Keratinocyte (primary cell): ENCODE measurements around the gene SLC38A2. TPM values are rescaled to one million over a fixed set of nuclear protein-coding genes. Genes with fewer than 3 reads are reported as not detected.

Source experiments
- DNase-seq: peaks from one replicate; pipeline ENCODE4 v3.0.0-alpha.2; 2011; ENCODE audit warnings: low read depth, missing footprints, low spot score
- FAIRE-seq: peaks from 2 replicates; lab custom pipeline; 2011; peaks lifted over from hg19 to GRCh38; lab: Jason Lieb, UNC
- H2AFZ ChIP-seq: 2 replicates; pipeline ENCODE4 v1.6.0; 2012; ENCODE audit warnings: low read length, control low read depth, inconsistent platforms; ENCODE audit not compliant: control insufficient read depth
- H3K27ac ChIP-seq: 2 replicates; pipeline ENCODE4 v1.5.1; 2011; ENCODE audit warnings: low read length; ENCODE audit not compliant: control insufficient read depth, insufficient read depth
- H3K27me3 ChIP-seq: 3 replicates; pipeline ENCODE4 v1.6.0; 2011; ENCODE audit warnings: low read length; ENCODE audit not compliant: control insufficient read depth, insufficient read depth; ENCODE audit errors: extremely low read depth
- H3K36me3 ChIP-seq, 2 experiments: 2 replicates in 1 of 2; 3 replicates in 1 of 2; pipeline ENCODE4 v1.5.1; 2011; ENCODE audit warnings: low read length in 2 of 2, mild to moderate bottlenecking in 1 of 2; ENCODE audit not compliant: control insufficient read depth in 2 of 2, insufficient read depth in 2 of 2; ENCODE audit errors: extremely low read depth in 1 of 2
- H3K4me1 ChIP-seq: 3 replicates; pipeline ENCODE4 v1.5.1; 2011; ENCODE audit warnings: low read length; ENCODE audit not compliant: control insufficient read depth, insufficient read depth; ENCODE audit errors: extremely low read depth
- H3K4me2 ChIP-seq: 3 replicates; pipeline ENCODE4 v1.6.0; 2011; ENCODE audit warnings: low read depth, low read length; ENCODE audit not compliant: control insufficient read depth, insufficient read depth; ENCODE audit errors: extremely low read depth
- H3K4me3 ChIP-seq, 3 experiments: fragments of 200-600 bp in 1 of 3; sonication (generic) in 1 of 3; 2 replicates in 2 of 3; 3 replicates in 1 of 3; pipeline ENCODE4 v1.5.1; 2011 to 2016; ENCODE audit warnings: low read length in 3 of 3, mild to moderate bottlenecking in 3 of 3, control low read depth in 2 of 3, inconsistent platforms in 1 of 3, low read depth in 1 of 3, mixed read lengths in 1 of 3, mixed run types in 1 of 3, moderate library complexity in 1 of 3; ENCODE audit not compliant: control insufficient read depth in 2 of 3, insufficient read depth in 2 of 3; ENCODE audit errors: extremely low read depth in 1 of 3
- H3K79me2 ChIP-seq: 2 replicates; pipeline ENCODE4 v1.6.0; 2012; ENCODE audit warnings: low read length; ENCODE audit not compliant: control insufficient read depth, insufficient read depth
- H3K9ac ChIP-seq: 3 replicates; pipeline ENCODE4 v1.6.0; 2011; ENCODE audit warnings: low read length; ENCODE audit not compliant: control insufficient read depth, insufficient read depth; ENCODE audit errors: extremely low read depth
- H3K9me1 ChIP-seq: 3 replicates; pipeline ENCODE4 v1.6.0; 2011; ENCODE audit warnings: low read length; ENCODE audit not compliant: control insufficient read depth, insufficient read depth; ENCODE audit errors: extremely low read depth
- H3K9me3 ChIP-seq: 2 replicates; pipeline ENCODE4 v1.5.1; 2012; ENCODE audit warnings: low read depth, low read length; ENCODE audit not compliant: control insufficient read depth
- H4K20me1 ChIP-seq: 3 replicates; pipeline ENCODE4 v1.6.0; 2011; ENCODE audit warnings: low read length; ENCODE audit not compliant: control insufficient read depth, insufficient read depth; ENCODE audit errors: extremely low read depth
- EZH2 ChIP-seq: IDR thresholded peaks from one replicate; pipeline ENCODE4 v1.6.1; 2012; ENCODE audit warnings: inconsistent platforms, mild to moderate bottlenecking, low read length, moderate library complexity
- dilution Hi-C: fragments of 300-500 bp; cut with MboI; formaldehyde crosslinking; loops from one replicate; pipeline ENCODE4 v1.7.0; 2020; ENCODE audit warnings: low sequenced_read_pairs; ENCODE audit not compliant: extremely low pct_ligation_motif_present
- polyA plus RNA-seq, 5 experiments: library from polyadenylated mRNA; depleted of rRNA in 3 of 5; stranded (reverse) in 3 of 5; stranded (forward) in 1 of 5; unstranded in 1 of 5; fragments of >200 nt; gene quantifications; 1 replicate in 1 of 5; 2 replicates in 3 of 5; 3 replicates in 1 of 5; pipeline versions ENCODE4 v1.2.1 to v1.2.3, GENCODE V29; 2011 to 2012; ENCODE audit warnings: missing spikeins in 2 of 5, low read depth in 1 of 5, low replicate concordance in 1 of 5
- TF ChIP-seq, protein P1 (sequence below), 3 experiments: IDR thresholded peaks in 1 of 3; conservative IDR thresholded peaks in 1 of 3; optimal IDR thresholded peaks in 1 of 3; 2 replicates in 2 of 3; 3 replicates in 1 of 3; pipeline versions ENCODE3 to v1.5.1; 2011; ENCODE audit warnings: low read length in 3 of 3, mild to moderate bottlenecking in 3 of 3, moderate library complexity in 2 of 3, control low read depth in 1 of 3, inconsistent platforms in 1 of 3; ENCODE audit not compliant: insufficient read depth in 2 of 3; ENCODE audit errors: extremely low read depth in 1 of 3

Gene SLC38A2
- polyA plus RNA-seq, 1 donor (not counting 4 experiments of a cell fraction or from before 2014, with no cell fraction given), result 577 TPM

GRCh38 chr12:46318037-46318436, 54.5 kb downstream of the SLC38A2 start:
- DNase-seq (no peak), FAIRE-seq (no peak)
- Histone ChIP-seq H3K27me3 (no peaks in the 10 kb centered on the region), H3K27ac (no peak overlapping the region), H3K36me3 (no peaks in the 10 kb centered on the region), H3K4me1 (no peaks in the 10 kb centered on the region), H3K4me3 (no peak overlapping the region), H4K20me1 (no peaks in the 10 kb centered on the region), H3K9me1 (no peaks in the 10 kb centered on the region), H3K79me2 (no peaks in the 10 kb centered on the region), H3K9ac (no peak overlapping the region), H2AFZ (no peak overlapping the region), H3K9me3 (no peaks in the 10 kb centered on the region), H3K4me2 (no peak overlapping the region)
- TF ChIP-seq, protein P1, sequence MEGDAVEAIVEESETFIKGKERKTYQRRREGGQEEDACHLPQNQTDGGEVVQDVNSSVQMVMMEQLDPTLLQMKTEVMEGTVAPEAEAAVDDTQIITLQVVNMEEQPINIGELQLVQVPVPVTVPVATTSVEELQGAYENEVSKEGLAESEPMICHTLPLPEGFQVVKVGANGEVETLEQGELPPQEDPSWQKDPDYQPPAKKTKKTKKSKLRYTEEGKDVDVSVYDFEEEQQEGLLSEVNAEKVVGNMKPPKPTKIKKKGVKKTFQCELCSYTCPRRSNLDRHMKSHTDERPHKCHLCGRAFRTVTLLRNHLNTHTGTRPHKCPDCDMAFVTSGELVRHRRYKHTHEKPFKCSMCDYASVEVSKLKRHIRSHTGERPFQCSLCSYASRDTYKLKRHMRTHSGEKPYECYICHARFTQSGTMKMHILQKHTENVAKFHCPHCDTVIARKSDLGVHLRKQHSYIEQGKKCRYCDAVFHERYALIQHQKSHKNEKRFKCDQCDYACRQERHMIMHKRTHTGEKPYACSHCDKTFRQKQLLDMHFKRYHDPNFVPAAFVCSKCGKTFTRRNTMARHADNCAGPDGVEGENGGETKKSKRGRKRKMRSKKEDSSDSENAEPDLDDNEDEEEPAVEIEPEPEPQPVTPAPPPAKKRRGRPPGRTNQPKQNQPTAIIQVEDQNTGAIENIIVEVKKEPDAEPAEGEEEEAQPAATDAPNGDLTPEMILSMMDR (optimal IDR thresholded peaks at IDR 0.05 in 1 of 3, IDR thresholded peaks at IDR 0.05 in 1 of 3, conservative IDR thresholded peaks at IDR 0.05 in 1 of 3; ENCODE audit: extremely low read depth in 1 of 3, insufficient read depth in 2 of 3, low read length in 3 of 3), result no peak
- no peak for TF ChIP-seq EZH2
- dilution Hi-C loops, result no loop called here

Other genes starting within 250 kb of the SLC38A2 start
- gene SLC38A1, start 103.7 kb downstream of the SLC38A2 start, polyA plus RNA-seq, result 96.7 to 134 TPM (median 112 TPM) in 3 replicates